ENCODE results near the gene NAA30. TPM values are rescaled to one million over a fixed set of nuclear protein-coding genes. Genes with fewer than 3 reads are reported as not detected.
"Not testable (repeated sequence)": the region's sequence is repeated elsewhere in the genome, so short reads cannot be mapped to it uniquely, and the experiment has no call there.

The NAA30 gene
- total RNA-seq, 1 donor from 2014 or later = 24.2 TPM

DNA sequence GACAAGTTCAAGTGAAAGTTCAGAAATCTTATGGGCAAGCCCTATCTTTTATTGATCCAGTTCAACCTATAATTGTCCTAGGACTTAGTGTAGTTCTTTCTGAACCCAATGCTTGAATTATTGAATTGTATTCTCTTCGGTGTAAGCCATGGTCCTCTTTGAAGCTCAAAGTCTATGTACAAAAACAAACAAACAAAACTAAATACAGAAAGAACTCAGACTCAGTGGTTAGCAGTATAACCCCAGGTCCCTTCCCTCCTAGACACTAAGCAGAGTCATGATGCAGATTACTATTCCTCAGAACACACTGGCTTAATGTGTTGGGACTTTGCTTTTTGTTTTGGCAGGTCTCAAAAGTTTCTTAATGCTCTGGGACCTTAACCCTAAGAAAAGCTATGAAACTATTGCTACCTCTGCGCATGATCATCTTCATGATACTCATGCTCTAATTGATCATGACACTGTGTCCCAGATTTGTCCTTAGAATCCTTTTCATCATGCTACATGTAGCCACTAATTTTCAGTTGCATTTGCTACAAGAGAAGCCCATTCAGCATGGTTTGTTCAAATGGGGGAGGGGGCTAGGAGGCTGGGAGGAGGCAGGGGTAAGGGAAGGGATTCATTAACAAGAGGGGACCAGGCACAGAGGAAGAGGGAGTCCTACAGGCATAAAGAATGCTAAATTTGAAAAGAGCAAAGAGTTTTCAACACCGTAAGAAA lies 35.1 kb upstream of the NAA30 start:
- H3K4me3 ChIP-seq = no peak overlapping the region
- no peak overlapping the region for H3K27ac ChIP-seq (replicated peaks)
- TF ChIP-seq, protein P1, sequence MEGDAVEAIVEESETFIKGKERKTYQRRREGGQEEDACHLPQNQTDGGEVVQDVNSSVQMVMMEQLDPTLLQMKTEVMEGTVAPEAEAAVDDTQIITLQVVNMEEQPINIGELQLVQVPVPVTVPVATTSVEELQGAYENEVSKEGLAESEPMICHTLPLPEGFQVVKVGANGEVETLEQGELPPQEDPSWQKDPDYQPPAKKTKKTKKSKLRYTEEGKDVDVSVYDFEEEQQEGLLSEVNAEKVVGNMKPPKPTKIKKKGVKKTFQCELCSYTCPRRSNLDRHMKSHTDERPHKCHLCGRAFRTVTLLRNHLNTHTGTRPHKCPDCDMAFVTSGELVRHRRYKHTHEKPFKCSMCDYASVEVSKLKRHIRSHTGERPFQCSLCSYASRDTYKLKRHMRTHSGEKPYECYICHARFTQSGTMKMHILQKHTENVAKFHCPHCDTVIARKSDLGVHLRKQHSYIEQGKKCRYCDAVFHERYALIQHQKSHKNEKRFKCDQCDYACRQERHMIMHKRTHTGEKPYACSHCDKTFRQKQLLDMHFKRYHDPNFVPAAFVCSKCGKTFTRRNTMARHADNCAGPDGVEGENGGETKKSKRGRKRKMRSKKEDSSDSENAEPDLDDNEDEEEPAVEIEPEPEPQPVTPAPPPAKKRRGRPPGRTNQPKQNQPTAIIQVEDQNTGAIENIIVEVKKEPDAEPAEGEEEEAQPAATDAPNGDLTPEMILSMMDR (IDR thresholded peaks at IDR 0.05; ENCODE audit: borderline replicate concordance) = no peak
- H3K9me3 ChIP-seq (replicated peaks) = no peaks in the 10 kb centered on the region
- H3K4me1 ChIP-seq = no peaks in the 10 kb centered on the region
- no peak for DNase-seq
- no peaks in the 10 kb centered on the region for H3K36me3 ChIP-seq
- H3K27me3 ChIP-seq (ENCODE audit: low read depth) = no peaks in the 10 kb centered on the region
- intact Hi-C loops (cut with micrococcal nuclease) = no loop called here

GRCh38 chr14:57362361-57362760 lies 28.0 kb upstream of the NAA30 start:
- H3K27ac ChIP-seq (replicated peaks) = no peak overlapping the region
- TF ChIP-seq, protein P1 (IDR thresholded peaks at IDR 0.05; ENCODE audit: borderline replicate concordance) = no peak
- no peak for DNase-seq

DNA sequence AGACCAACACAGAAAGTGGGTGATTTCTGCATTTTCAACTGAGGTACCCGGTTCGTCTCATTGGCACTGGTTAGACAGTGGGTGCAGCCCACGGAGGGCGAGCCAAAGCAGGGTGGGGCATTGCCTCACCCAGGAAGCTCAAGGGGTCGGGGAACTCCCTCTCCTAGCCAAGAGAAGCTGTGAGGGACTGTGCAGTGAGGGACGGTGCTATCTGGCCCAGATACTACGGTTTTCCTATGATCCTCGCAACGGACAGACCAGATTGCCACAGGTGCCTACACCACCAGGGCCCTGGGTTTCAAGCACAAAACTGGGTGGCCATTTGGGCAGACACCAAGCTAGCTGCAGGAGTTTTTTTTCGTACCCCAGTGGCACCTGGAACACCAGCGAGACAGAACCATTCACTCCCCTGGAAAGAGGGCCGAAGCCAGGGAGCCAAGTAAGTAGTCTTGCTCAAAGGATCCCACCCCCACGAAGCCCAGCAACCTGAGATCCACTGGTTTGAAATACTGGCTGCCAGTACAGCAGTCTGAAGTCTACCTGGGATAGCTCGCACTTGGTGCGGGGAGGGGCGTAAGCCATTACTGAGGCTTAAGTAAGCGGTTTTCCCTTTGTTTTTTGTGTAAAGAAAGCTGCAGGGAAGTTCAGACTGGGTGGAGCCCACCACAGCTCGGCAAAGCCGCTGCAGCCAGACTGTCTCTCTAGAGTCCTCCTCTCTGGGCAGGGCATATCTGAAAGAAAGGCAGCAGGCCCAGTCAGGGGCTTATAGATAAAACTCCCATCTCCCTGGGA lies 25.5 kb upstream of the NAA30 start:
- Histone ChIP-seq H3K36me3 (no peaks in the 10 kb centered on the region), H3K27me3 (ENCODE audit: low read depth) (no peaks in the 10 kb centered on the region), H3K4me3 (no peak overlapping the region), H3K4me1 (no peaks in the 10 kb centered on the region), H3K9me3 (replicated peaks) (no peaks in the 10 kb centered on the region), H3K27ac (replicated peaks) (no peak overlapping the region)
- intact Hi-C loops (cut with micrococcal nuclease) = no loop called here
- TF ChIP-seq, protein P1 (IDR thresholded peaks at IDR 0.05; ENCODE audit: borderline replicate concordance) = no peak
- no peak for DNase-seq

More at GRCh38 chr14:57362361-57362760, 28.0 kb upstream of the NAA30 start:
- H3K4me3 ChIP-seq = no peak overlapping the region
- intact Hi-C loops (cut with micrococcal nuclease) = no loop called here
- H3K9me3 ChIP-seq (replicated peaks) = no peaks in the 10 kb centered on the region
- no peaks in the 10 kb centered on the region for H3K4me1 ChIP-seq
- no peaks in the 10 kb centered on the region for H3K27me3 ChIP-seq (ENCODE audit: low read depth)
- H3K36me3 ChIP-seq = no peaks in the 10 kb centered on the region

DNA sequence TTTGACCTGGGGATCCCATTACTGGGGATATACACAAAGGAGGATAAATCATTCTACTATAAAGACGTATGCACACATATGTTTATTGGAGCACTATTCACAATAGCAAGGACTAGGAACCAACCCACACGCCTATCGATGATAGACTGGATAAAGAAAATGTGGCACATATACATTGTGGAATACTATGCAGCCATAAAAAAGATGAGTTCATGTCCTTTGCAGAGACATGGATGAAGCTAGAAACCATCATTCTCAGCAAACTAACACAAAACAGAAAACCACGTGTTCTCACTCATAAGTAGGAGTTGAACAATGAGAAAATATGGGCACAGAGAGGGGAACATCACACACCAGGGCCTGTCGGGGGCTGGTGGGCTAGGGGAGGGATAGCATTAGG lies 20.2 kb upstream of the NAA30 start:
- H3K36me3 ChIP-seq; intact Hi-C loops (cut with micrococcal nuclease); H3K9me3 ChIP-seq (replicated peaks); H3K4me1 ChIP-seq; H3K4me3 ChIP-seq; DNase-seq; H3K27me3 ChIP-seq (ENCODE audit: low read depth); H3K27ac ChIP-seq (replicated peaks): not testable (repeated sequence)

DNA sequence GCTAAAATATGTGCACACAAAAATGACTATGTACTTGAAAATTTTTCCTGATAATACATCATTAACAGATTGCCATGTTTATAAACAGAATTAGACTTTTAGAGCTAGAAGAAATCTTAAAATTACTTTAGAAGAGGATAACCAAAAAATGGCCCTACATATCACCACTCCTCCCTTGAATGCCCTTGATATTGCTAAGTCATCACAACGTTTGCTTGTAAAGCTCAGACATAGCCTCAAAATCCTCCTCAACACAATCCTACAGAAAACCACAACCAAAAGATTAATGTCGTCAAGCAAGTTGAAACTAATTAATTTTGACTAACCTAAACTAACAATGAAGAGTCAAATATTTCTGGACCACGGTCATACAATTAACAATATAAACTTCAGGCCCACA lies 19.4 kb upstream of the NAA30 start:
- Histone ChIP-seq H3K4me1 (no peaks in the 10 kb centered on the region), H3K27ac (replicated peaks) (no peak overlapping the region), H3K27me3 (ENCODE audit: low read depth) (no peaks in the 10 kb centered on the region), H3K9me3 (replicated peaks) (peaks cover 6% of the 10 kb centered on the region), H3K4me3 (no peak overlapping the region), H3K36me3 (no peaks in the 10 kb centered on the region)
- TF ChIP-seq, protein P1 (IDR thresholded peaks at IDR 0.05; ENCODE audit: borderline replicate concordance) = no peak
- DNase-seq = no peak
- intact Hi-C loops (cut with micrococcal nuclease) = no loop called here

DNA sequence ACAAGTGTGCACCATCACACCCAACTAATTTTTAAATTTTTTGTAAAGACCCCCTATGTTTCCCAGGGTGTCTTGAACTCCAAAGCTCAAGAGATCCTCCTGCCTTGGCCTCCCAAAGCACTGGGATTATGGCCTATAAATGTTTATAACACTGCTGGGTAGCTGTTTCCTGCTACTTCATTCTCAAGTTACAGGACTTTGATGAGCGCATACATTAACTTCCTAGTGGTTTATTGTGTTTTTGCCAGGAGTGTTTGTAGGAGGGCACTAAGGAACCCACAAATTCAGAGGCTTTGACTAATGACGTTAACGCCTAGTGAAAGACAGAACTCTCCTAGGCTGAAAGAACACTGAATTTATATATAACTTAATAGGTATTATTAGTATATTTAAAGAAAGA lies 15.2 kb upstream of the NAA30 start:
- H3K4me1 ChIP-seq = no peaks in the 10 kb centered on the region

More for the DNA sequence above, 15.2 kb upstream of the NAA30 start:
- DNase-seq = no peak
- H3K27ac ChIP-seq (replicated peaks) = no peak overlapping the region
- intact Hi-C loops (cut with micrococcal nuclease) = no loop called here
- H3K4me3 ChIP-seq = no peak overlapping the region
- no peaks in the 10 kb centered on the region for H3K36me3 ChIP-seq
- TF ChIP-seq, protein P1 (IDR thresholded peaks at IDR 0.05; ENCODE audit: borderline replicate concordance) = no peak
- no peaks in the 10 kb centered on the region for H3K27me3 ChIP-seq (ENCODE audit: low read depth)
- peaks cover 4% of the 10 kb centered on the region for H3K9me3 ChIP-seq (replicated peaks)

All from left ventricle myocardium inferior (tissue), 1 donor.